GM19372 (cell line): ENCODE data around the gene LPP.

Experiments used
- ATAC-seq: cut with Tn5 transposase; IDR thresholded peaks from one replicate; pipeline ENCODE4 v1.9.1; 2021; ENCODE audit warnings: mild to moderate bottlenecking, low read depth, moderate library complexity; ENCODE audit not compliant: unreplicated experiment

LPP gene

GRCh38 chr3:188567478-188568195 is 413.7 kb downstream of the LPP start:
- ATAC-seq, result no peak

GRCh38 chr3:188568736-188569135 is 414.8 kb downstream of the LPP start:
- no peak for ATAC-seq

GRCh38 chr3:188571531-188572095 is 417.7 kb downstream of the LPP start:
- no peak for ATAC-seq

GRCh38 chr3:188573291-188573940 is 419.5 kb downstream of the LPP start:
- no peak for ATAC-seq

GRCh38 chr3:188573956-188574355 is 420.0 kb downstream of the LPP start:
- no peak for ATAC-seq

GRCh38 chr3:188574885-188575284 is 420.9 kb downstream of the LPP start:
- no peak for ATAC-seq

- ATAC-seq, result no peak
These were observed 421.5 kb downstream of the LPP start for GRCh38 chr3:188575501-188575900.

- no peak for ATAC-seq
These were observed 423.6 kb downstream of the LPP start for GRCh38 chr3:188577539-188577938.

GRCh38 chr3:188578576-188579363 is 424.8 kb downstream of the LPP start:
- ATAC-seq, result no peak

- no peak for ATAC-seq
These were observed 426.3 kb downstream of the LPP start for GRCh38 chr3:188580223-188580622.

GRCh38 chr3:188580659-188581058 is 426.7 kb downstream of the LPP start:
- ATAC-seq, result no peak

GRCh38 chr3:188581365-188581764 is 427.4 kb downstream of the LPP start:
- no peak for ATAC-seq

- ATAC-seq, result no peak
These were observed 427.8 kb downstream of the LPP start for GRCh38 chr3:188581792-188582191.

GRCh38 chr3:188583341-188584161 is 429.6 kb downstream of the LPP start:
- ATAC-seq, result no peak

- ATAC-seq, result no peak
These were observed 430.2 kb downstream of the LPP start for GRCh38 chr3:188584162-188584529.

GRCh38 chr3:188584958-188585689 is 431.2 kb downstream of the LPP start:
- no peak for ATAC-seq

GRCh38 chr3:188589071-188589470 is 435.1 kb downstream of the LPP start:
- ATAC-seq, result no peak

- ATAC-seq, result no peak
These were observed 435.8 kb downstream of the LPP start for GRCh38 chr3:188589771-188590170.

GRCh38 chr3:188590557-188590956 is 436.6 kb downstream of the LPP start:
- ATAC-seq, result no peak

- no peak for ATAC-seq
These were observed 440.2 kb downstream of the LPP start for GRCh38 chr3:188594139-188594538.
